ENCODE measurements around the gene HMX3. TPM values are rescaled to one million over a fixed set of nuclear protein-coding genes. Genes with fewer than 3 reads are reported as not detected.
A peak's percentile ranks its signal among the peaks of the same experiment; 100 is the strongest.

HMX3 gene
- polyA plus RNA-seq, 1 experiment = not detected

DNA sequence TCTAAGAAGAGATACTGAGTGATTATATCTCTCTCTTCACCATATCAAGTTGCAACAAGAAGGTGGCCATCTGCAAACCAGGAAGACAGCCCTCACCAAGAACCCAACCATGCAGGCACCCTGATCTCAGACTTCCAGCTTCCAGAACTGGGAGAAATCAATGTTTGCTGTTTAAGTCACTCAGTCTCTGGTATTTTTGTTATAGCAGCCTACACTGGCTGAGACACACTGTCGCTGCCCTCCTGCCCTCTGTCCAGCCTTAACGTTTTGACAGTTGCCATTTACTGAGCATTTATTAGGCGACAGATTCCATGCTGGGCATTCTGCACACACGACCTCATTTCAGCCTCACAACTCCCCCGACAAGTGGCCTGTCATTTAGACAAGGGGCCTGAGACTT, 9.5 kb upstream of the HMX3 start:
- ChIA-PET CTCF (no interaction called here), POLR2A (no interaction called here)
- no peak overlapping the region for H3K4me3 ChIP-seq (ENCODE audit: low read depth, low read length)

DNA sequence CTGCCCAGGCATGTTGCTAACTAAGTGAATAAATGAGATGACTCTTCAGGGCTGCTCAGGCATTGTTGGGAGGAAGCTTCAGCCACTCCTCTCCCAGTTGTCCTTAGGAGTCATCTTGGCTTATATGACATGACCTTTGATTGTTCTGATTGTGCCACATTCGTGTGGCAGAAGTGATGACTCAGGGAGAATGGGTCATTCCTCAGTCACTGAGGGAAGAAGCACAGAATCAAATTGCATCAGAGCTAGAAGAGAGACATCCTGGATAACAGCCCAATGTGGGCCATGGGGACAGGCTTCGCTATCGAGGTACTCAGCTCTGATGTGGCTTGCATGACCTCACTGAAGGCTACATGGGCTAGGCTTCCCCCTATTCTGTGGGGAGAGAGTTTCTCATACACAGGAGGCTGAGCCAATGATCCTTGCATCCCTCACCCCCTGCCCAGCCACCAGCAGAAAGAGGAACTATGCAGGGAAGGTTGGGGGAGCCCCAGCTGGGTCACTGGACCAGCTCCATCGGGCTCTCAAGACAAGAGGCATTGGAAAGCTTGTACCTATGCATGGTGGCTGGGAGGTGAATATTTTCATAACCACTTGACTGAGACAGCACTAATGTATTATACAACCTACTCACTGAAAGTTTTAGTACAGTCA, 6.0 kb upstream of the HMX3 start:
- no peaks in the 10 kb centered on the region for H3K36me3 ChIP-seq (ENCODE audit: control insufficient read depth, insufficient read depth, low read length)
- no peak overlapping the region for H3K4me3 ChIP-seq (ENCODE audit: low read depth, low read length)
- TF ChIP-seq, protein P1, sequence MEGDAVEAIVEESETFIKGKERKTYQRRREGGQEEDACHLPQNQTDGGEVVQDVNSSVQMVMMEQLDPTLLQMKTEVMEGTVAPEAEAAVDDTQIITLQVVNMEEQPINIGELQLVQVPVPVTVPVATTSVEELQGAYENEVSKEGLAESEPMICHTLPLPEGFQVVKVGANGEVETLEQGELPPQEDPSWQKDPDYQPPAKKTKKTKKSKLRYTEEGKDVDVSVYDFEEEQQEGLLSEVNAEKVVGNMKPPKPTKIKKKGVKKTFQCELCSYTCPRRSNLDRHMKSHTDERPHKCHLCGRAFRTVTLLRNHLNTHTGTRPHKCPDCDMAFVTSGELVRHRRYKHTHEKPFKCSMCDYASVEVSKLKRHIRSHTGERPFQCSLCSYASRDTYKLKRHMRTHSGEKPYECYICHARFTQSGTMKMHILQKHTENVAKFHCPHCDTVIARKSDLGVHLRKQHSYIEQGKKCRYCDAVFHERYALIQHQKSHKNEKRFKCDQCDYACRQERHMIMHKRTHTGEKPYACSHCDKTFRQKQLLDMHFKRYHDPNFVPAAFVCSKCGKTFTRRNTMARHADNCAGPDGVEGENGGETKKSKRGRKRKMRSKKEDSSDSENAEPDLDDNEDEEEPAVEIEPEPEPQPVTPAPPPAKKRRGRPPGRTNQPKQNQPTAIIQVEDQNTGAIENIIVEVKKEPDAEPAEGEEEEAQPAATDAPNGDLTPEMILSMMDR (IDR thresholded peaks at IDR 0.05; ENCODE audit: insufficient read depth, low read depth, low read length) = no peak
- no peak for DNase-seq (ENCODE audit: low read depth)
- ChIA-PET CTCF (no interaction called here), POLR2A (no interaction called here)
- peaks cover 35% of the 10 kb centered on the region for H3K27me3 ChIP-seq (ENCODE audit: control insufficient read depth, insufficient read depth, low read length)

More for the DNA sequence above, 9.5 kb upstream of the HMX3 start:
- TF ChIP-seq, protein P1 (IDR thresholded peaks at IDR 0.05; ENCODE audit: insufficient read depth, low read depth, low read length) = no peak
- H3K27me3 ChIP-seq (ENCODE audit: control insufficient read depth, insufficient read depth, low read length) = peaks cover 3% of the 10 kb centered on the region
- no peaks in the 10 kb centered on the region for H3K36me3 ChIP-seq (ENCODE audit: control insufficient read depth, insufficient read depth, low read length)
- DNase-seq (ENCODE audit: low read depth) = no peak

DNA sequence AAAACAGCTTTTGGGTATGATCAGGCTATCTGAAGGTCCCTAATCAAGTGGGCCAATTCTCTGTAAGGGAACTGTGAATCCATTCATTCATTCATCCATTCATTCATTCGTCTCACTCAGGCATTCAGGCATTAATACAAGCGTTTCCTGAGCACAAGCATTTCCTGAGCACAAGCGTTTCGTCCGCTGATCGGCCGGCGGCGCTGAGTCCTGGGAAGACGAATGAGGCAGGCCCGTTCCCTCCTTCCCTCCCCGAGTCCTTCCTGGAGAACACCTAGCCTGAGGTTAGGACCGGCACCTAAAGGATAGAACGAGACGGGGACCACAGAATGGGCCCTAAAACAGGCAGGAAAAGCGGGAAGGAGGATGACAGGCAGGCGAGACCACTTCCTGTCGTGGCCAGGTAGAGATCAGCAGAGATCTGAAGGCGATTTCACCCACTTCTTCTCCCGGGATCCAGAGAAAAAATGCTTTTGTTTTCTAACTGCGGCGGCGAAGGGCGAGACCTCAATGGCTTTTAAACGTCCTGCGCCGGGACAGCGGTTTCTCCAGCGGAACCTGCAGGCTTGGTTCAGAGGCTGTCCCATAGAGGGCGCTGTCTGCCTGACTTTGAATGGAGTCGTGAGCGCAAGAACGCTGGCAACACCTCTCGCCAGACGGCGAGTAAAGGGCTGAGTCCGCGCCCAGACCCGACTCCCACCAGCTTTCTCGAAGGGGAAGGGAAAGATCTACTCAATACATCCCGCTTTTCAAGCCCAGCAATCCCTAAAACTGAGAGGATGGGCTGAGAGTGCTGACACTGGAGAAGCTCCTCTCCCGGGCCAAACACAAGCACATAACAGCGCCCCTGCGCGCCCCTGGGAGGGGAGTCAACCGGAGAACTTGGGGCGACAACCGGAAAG, 2.9 kb upstream of the HMX3 start:
- TF ChIP-seq, protein P1 (IDR thresholded peaks at IDR 0.05; ENCODE audit: insufficient read depth, low read depth, low read length) = peak; percentile 93
- peaks cover 59% of the 10 kb centered on the region for H3K27me3 ChIP-seq (ENCODE audit: control insufficient read depth, insufficient read depth, low read length)
- ChIA-PET POLR2A (no interaction called here), CTCF (interaction anchor here (0.6 to 2.3 kb wide), 17 partner anchors 8 to 830 kb away, joined by 3 to 8 read pairs (median 3); no protein-coding TSS in a partner anchor)
- H3K36me3 ChIP-seq (ENCODE audit: control insufficient read depth, insufficient read depth, low read length) = no peaks in the 10 kb centered on the region
- H3K4me3 ChIP-seq (ENCODE audit: low read depth, low read length) = peak overlapping the region; percentile 17
- DNase-seq (ENCODE audit: low read depth) = no peak

DNA sequence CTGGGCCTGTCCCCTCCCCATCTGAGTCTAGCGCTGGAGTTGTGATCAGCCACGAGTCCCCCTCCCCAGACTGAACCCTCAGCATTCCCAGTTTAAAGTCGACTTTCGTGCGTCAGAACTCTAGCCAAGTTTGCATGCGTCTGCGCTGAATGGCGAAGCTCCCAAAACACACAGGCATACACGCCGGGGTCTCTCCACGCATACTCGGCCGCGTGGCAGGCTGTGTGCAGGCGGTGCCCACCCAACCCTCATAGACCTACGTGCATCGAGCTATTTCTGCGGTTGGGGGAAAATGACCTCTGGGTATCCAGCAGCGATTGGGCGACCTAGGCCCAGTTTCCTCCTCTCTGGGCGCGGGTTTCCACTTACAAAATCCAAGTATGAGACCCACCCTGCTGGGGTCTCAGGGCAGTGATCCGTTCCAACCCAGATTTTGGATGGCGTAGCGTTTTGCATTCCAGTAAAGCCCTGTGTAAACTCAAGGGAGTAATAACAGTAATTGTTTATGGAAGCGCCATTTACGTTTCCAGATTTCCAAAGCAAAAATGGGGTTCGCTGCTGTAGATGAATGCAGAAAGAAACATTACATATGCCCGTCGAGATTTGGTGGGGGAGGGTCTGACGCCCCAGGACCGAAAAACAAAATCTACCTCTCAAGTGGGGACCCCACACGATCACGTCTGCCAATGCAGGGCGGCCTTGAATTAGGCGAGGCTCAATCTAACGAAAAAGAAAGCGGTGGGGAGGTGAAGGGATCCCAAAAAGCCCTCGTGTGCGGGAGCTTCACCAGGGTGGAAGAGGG, 2.0 kb upstream of the HMX3 start:
- H3K36me3 ChIP-seq (ENCODE audit: control insufficient read depth, insufficient read depth, low read length) = no peaks in the 10 kb centered on the region
- TF ChIP-seq, protein P1 (IDR thresholded peaks at IDR 0.05; ENCODE audit: insufficient read depth, low read depth, low read length) = no peak
- ChIA-PET POLR2A (no interaction called here), CTCF (interaction anchor here (0.6 to 2.1 kb wide), 15 partner anchors 9 to 835 kb away, joined by 3 to 7 read pairs (median 3); no protein-coding TSS in a partner anchor)
- no peak overlapping the region for H3K4me3 ChIP-seq (ENCODE audit: low read depth, low read length)
- H3K27me3 ChIP-seq (ENCODE audit: control insufficient read depth, insufficient read depth, low read length) = peaks cover 65% of the 10 kb centered on the region
- no peak for DNase-seq (ENCODE audit: low read depth)

Data from BJ (cell line).